B cell (primary cell): ENCODE data around the gene ICAM3.

ENCODE experiments used
- CTCF ChIP-seq: fragments of 200-600 bp; IDR thresholded peaks from one replicate; pipeline ENCODE4 v1.8.0; 2022; ENCODE audit warnings: antibody characterized with exemption, mild to moderate bottlenecking
- EZH2 ChIP-seq: IDR thresholded peaks from 2 replicates; pipeline ENCODE4 v1.6.1; 2012; ENCODE audit warnings: borderline replicate concordance, low read depth, mild to moderate bottlenecking, moderate library complexity, low read length; ENCODE audit not compliant: insufficient read depth, poor library complexity, severe bottlenecking

GRCh38 chr19:10343495-10343894, 4.1 kb upstream of the ICAM3 start:
- TF ChIP-seq EZH2 (no peak), CTCF (no peak)
